Endothelial cell (in vitro differentiated cells): ENCODE data around the gene RBMS2. TPM values are rescaled to one million over a fixed set of nuclear protein-coding genes. Genes with fewer than 3 reads are reported as not detected.
A peak's percentile ranks its signal among the peaks of the same experiment; 100 is the strongest.
"Not testable (repeated sequence)": the region's sequence is repeated elsewhere in the genome, so short reads cannot be mapped to it uniquely, and the experiment has no call there.

Experiments used
- DNase-seq: peaks from one replicate; pipeline ENCODE4 v3.0.0; 2021; ENCODE audit warnings: low spot score
- H3K27ac Mint-ChIP-seq: one replicate; pipeline ENCODE4 v1.8.0; 2021; ENCODE audit warnings: mixed read lengths, inconsistent platforms; ENCODE audit not compliant: unreplicated experiment
- H3K27me3 Mint-ChIP-seq: one replicate; pipeline ENCODE4 v1.8.0; 2021; ENCODE audit warnings: mild to moderate bottlenecking, moderate library complexity, mixed read lengths, inconsistent platforms; ENCODE audit not compliant: unreplicated experiment
- H3K36me3 Mint-ChIP-seq: one replicate; pipeline ENCODE4 v1.8.0; 2021; ENCODE audit warnings: mild to moderate bottlenecking, low read depth, mixed read lengths, inconsistent platforms; ENCODE audit not compliant: unreplicated experiment
- H3K4me1 Mint-ChIP-seq: one replicate; pipeline ENCODE4 v1.8.0; 2021; ENCODE audit warnings: mild to moderate bottlenecking, mixed read lengths, inconsistent platforms; ENCODE audit not compliant: unreplicated experiment
- H3K4me3 Mint-ChIP-seq: one replicate; pipeline ENCODE4 v1.8.0; 2021; ENCODE audit warnings: mild to moderate bottlenecking, mixed read lengths, inconsistent platforms; ENCODE audit not compliant: unreplicated experiment
- H3K9me3 Mint-ChIP-seq: one replicate; pipeline ENCODE4 v1.8.0; 2021; ENCODE audit warnings: mixed read lengths, inconsistent platforms; ENCODE audit not compliant: unreplicated experiment
- CTCF ChIP-seq: fragments of 200-600 bp; sonication (generic); IDR thresholded peaks from one replicate; pipeline ENCODE4 v1.5.0; 2021; ENCODE audit warnings: antibody characterized with exemption; ENCODE audit not compliant: unreplicated experiment
- total RNA-seq: library from RNA; stranded (reverse); fragmentation: NEBNext Ultra II Directional; extraction: Animal tissue kit (Norgen Biotek cat#: 25700); gene quantifications from one replicate; pipeline ENCODE4 v1.2.1, GENCODE V29; 2021; ENCODE audit not compliant: unreplicated experiment

The RBMS2 gene
- total RNA-seq, 1 donor from 2014 or later, result 122 TPM

DNA sequence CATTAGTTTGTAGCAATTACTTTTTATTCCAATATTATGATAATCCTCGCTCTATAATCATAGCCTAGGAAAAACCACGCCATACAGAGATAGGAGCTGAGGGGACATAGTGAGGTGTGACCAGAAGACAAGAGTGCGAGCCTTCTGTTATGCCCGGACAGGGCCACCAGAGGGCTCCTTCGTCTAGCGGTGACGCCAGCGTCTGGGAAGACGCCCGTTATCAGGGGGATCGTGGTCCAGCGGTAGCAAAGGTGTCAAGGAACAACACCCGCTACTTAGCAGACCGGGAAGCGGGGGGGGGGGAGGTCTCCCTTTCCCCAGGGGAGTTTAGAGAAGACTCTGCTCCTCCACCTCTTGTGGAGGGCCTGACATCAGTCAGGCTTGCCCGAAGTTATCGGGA lies 24.9 kb upstream of the RBMS2 start:
- H3K9me3 Mint-ChIP-seq, H3K4me1 Mint-ChIP-seq, H3K4me3 Mint-ChIP-seq, H3K36me3 Mint-ChIP-seq, H3K27ac Mint-ChIP-seq, H3K27me3 Mint-ChIP-seq: not testable (repeated sequence)
- DNase-seq, result peak; percentile 63
- peak; percentile 29 for TF ChIP-seq CTCF

- H3K9me3 Mint-ChIP-seq, H3K36me3 Mint-ChIP-seq, H3K4me1 Mint-ChIP-seq, H3K27me3 Mint-ChIP-seq, DNase-seq, H3K27ac Mint-ChIP-seq: not testable (repeated sequence)
- H3K4me3 Mint-ChIP-seq, result peak overlapping the region; percentile 28
Measured at GRCh38 chr12:56498126-56498902, 23.3 kb upstream of the RBMS2 start.

DNA sequence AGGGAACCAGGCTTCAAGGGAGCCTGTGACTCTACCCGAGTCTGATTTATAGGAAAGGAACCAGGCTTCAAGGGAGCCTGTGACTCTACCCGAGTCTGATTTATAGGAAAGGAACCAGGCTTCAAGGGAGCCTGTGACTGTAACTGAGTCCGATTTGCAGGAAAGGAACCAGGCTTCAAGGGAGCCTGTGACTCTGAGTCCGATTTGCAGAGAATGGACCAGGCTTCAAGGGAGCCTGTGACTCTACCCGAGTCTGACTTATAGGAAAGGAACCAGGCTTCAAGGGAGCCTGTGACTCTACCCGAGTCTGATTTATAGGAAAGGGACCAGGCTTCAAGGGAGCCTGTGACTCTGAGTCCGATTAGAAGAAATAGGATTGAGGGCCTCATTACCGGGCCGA lies 22.2 kb upstream of the RBMS2 start:
- H3K4me3 Mint-ChIP-seq, H3K36me3 Mint-ChIP-seq, DNase-seq, H3K9me3 Mint-ChIP-seq, H3K27ac Mint-ChIP-seq, H3K27me3 Mint-ChIP-seq, H3K4me1 Mint-ChIP-seq: not testable (repeated sequence)

- H3K36me3 Mint-ChIP-seq, H3K9me3 Mint-ChIP-seq, H3K27me3 Mint-ChIP-seq, DNase-seq, H3K27ac Mint-ChIP-seq, H3K4me1 Mint-ChIP-seq, H3K4me3 Mint-ChIP-seq: not testable (repeated sequence)
Measured at GRCh38 chr12:56499879-56500278, 21.7 kb upstream of the RBMS2 start.

GRCh38 chr12:56510786-56511185 lies 10.8 kb upstream of the RBMS2 start:
- no peak for DNase-seq
- H3K9me3 Mint-ChIP-seq, result no peaks in the 10 kb centered on the region
- no peaks in the 10 kb centered on the region for H3K36me3 Mint-ChIP-seq
- no peak overlapping the region for H3K27ac Mint-ChIP-seq
- H3K4me1 Mint-ChIP-seq, result no peaks in the 10 kb centered on the region
- H3K27me3 Mint-ChIP-seq, result no peaks in the 10 kb centered on the region
- TF ChIP-seq CTCF, result no peak
- H3K4me3 Mint-ChIP-seq, result no peak overlapping the region

DNA sequence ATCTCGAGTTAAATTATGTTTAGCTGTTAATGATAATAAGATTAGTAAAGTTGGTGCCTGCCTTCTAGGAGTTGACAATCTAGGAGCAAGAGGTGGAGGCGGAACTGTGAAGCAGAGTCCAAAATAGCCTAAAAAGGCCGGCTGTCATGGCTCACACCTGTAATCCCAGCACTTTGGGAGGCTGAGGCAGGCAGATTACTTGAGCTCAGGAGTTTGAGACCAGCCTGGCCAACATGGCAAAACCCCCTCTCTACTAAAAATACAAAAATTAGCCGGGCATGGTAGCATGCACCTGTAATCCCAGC lies 7.7 kb upstream of the RBMS2 start:
- H3K27me3 Mint-ChIP-seq, H3K27ac Mint-ChIP-seq, H3K9me3 Mint-ChIP-seq, H3K36me3 Mint-ChIP-seq, H3K4me3 Mint-ChIP-seq, DNase-seq: not testable (repeated sequence)
- peaks cover 10% of the 10 kb centered on the region for H3K4me1 Mint-ChIP-seq

DNA sequence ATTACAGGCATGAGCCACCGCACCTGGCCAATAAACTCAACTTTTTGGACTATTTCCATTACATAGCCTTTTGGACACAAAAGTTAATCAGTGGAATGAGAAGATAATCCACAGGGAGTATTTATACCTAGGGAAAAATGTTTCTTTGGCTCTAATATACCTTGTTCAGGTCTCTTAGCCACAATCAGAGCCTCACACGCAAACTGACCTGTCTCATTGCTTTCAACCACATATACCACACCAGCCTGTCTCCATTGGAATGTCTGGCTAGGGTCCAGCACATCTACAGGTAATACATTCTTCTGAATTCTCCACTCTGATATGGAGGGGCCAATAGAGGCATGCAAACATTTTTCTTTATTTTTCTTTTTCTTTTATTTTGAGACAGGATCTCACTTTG lies 3.8 kb upstream of the RBMS2 start:
- Mint-ChIP-seq H3K27ac (peak overlapping the region; percentile 86), H3K4me1 (peaks cover 26% of the 10 kb centered on the region)

More for the DNA sequence above, 3.8 kb upstream of the RBMS2 start:
- Mint-ChIP-seq H3K36me3 (no peaks in the 10 kb centered on the region), H3K9me3 (no peaks in the 10 kb centered on the region), H3K27me3 (peaks cover 4% of the 10 kb centered on the region), H3K4me3 (no peak overlapping the region)
- no peak for DNase-seq
- no peak for TF ChIP-seq CTCF
